GM18873 (cell line): ENCODE results near the gene UBASH3A.

Experiments
- ATAC-seq: cut with Tn5 transposase; IDR thresholded peaks from one replicate; pipeline ENCODE4 v1.9.1; 2021; ENCODE audit warnings: mild to moderate bottlenecking, moderate library complexity, moderate number of reproducible peaks; ENCODE audit not compliant: unreplicated experiment, low FRiP score

The UBASH3A gene

DNA sequence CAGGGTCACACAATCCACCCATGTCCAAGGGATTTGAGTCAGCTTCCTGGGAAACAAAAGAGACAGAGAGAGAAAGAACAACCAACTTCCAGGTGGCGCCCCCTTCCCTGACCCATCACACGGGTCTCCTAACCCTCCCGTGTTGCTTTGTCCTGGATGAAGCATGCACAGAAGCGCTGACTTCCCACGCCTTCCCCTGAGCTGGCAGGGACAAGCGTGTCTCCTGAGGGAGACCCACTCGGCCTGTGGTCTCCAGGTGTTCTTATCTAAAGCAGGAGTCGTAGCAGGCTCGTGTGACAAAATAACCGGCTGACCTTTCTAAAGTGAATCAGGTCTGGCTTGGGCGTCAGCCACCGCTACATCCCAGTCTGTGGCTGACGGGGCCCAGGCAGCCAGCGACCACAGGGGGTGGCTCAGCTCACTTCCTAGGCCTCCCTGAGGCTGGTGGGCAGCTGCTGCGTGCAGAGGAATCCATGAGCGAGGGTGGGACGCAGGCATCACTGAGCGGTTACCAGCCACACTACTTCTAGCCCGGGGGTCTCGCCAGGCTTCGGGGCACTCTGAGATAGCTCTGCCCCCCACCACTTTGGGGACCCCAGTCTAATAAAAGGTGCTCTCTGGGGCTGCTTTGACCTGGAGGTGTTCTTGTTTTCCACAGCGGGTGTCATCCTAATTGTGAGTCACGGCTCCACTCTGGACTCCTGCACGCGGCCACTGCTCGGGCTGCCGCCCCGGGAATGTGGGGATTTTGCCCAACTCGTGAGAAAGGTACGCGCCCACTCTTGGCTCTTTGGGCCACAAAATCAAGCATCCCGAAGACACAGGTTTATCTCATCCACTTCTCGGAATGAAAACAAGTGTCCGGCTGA, 40.4 kb downstream of the UBASH3A start:
- no peak for ATAC-seq

DNA sequence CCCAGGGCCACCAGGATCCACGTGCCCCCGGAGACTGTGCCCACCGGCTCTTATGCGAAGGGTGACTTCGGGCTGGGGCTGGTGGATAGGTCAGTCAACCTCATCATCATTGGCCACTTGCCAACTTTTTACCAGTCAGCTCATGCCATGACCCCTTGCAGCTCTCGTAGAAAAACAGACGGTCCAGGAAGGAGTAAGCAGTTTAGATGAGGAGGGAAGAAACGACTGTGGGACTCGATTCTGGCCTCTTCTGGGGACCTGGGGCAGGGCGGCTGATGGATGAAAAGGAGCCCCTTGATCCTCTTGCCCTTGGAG, 41.0 kb downstream of the UBASH3A start:
- ATAC-seq, result no peak

DNA sequence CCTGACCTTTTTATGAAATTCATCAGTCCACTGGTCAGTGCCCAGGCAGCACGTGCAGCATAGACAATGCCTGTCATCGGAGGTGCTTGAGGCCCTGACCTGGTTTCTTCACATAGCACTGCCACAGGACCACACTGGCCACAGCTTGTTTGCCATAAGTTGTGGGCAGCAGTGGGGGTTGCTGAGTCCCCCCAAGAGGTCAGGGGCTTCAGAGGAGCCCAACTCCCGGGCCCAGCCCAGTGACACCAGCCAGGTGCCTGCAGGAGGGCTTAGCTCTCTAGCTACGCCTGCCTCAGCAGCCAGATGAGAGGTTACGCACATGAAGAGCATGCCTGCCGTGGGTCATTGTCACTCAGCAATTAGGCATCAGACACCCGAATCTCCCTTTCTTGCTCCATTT, 41.6 kb downstream of the UBASH3A start:
- ATAC-seq, result no peak

DNA sequence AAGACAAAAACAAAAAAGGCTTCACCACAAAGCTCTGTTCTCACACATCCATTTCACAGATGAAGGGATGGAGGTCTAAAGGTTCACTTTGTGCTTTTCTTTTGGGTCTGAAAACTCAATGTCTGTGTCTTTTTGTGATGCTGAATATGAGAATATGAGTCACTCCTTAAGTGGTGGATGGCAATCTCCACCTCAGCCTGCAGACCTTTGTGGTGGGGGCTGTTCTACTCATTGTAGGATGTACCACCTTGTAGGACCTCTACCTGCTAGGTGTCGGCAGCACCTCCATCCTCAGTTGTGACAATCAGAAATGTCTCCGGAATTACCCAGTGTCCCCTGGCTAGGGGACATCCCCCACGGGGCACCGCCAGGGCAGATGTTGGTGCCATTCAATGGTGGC, 42.8 kb downstream of the UBASH3A start:
- ATAC-seq, result no peak

DNA sequence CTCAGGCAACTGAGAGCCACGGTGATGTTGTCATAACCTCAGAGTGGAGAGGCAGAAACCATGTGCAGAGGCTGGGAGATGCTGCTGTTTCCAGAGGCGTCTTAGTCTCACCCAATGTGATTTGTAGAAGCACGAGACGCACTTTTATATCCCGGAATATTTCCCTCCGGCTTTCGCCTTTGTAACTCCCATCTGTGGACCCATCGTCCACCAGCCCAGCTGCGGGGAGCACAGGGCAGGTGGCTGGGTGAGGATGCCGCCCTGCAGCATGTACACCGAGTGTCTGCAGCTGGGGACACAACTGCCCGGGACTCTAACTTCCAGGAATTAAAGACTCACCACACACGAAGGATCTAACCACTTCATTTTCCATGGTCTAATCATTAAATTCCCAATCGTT, 43.5 kb downstream of the UBASH3A start:
- no peak for ATAC-seq

DNA sequence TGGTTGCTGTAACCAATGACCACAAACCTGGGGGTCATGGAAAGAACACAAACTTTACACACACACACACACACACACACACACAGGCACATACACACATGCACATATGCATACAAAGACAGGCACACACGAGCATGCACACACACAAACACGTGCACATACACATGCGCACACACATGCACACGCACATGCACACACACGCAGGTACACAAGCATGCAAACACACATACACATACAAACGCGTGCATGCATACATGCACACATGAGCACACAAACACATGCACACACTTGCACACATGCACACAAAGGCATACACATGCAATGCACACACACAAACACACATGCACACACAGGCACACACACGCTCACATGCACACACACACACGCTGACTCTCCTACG, 44.0 kb downstream of the UBASH3A start:
- no peak for ATAC-seq

DNA sequence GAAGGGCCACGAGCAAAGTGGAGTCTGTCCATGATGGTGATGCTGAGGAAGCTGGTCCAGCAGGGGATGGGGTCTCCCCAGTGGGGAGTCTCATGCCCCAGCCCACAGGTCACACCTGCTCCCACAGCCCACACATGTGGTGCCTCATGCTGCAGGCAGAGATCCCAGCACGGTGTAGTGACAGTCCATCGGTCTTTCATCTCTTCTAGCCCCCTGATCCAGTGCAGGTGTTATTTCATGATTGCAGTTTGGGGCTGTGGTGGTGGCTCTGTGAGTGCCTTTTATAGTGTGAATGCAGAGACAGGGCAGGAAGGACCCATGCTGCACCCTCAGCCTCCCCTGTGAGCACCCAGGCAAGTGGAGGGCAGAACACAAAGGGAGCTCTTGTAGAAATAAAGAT, 45.0 kb downstream of the UBASH3A start:
- ATAC-seq, result no peak

DNA sequence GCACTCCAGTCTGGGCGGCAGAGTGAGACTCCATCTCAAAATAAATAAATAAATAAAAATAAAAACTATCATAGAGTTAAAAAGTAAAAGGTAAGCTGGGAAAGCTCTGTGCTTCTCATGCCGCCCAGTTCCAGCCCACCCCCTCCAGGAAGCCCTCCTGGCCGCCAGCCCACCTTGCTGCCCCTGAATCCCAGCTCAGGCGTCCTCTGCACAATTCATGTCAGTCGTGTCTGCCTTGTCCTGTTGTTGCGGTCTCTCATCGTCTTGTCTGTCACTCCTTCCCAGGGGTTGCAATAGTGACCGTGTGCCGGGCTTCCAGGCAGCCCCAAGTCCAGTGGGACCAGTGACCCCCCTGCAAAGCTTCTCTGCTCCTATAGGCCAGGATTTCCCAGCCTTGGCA, 48.2 kb downstream of the UBASH3A start:
- no peak for ATAC-seq

DNA sequence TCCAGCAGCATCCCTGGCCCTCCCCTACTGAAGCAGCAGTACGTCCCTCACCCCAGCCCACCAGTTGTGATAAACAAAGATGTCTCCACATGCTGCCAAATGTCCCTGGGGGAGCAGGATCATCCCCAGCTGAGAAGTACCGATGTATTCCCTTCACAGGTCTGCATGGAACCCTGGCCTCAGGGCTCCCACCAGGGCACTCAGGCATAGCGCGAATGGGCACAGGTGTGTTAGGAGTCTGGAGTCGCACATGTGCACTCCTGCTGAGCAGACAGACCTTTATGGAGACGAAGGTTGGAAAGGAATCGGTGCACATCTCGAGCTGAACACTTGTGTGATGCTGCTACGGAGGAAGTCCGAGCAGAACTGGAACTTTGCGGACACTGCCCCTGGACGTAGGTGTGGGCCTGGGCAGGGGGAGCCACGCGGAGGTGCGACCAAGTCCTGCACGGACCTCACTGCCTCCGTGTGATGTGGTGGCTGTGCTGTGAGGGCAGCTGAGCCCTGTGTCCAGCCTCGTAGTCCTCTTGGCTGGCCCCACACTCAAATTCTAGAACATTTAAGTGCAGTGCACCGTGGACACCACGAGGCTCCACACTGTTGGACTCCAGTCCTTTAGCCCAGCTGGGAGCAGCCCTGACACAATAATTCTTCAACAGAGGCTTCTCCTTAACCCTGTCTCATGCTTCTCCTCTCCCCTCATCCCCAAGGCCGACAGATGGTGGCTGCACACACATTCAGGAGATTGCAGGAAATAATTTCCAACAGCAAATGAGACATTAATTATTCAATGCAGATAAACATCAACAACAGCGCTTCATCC, 48.9 kb downstream of the UBASH3A start:
- no peak for ATAC-seq

DNA sequence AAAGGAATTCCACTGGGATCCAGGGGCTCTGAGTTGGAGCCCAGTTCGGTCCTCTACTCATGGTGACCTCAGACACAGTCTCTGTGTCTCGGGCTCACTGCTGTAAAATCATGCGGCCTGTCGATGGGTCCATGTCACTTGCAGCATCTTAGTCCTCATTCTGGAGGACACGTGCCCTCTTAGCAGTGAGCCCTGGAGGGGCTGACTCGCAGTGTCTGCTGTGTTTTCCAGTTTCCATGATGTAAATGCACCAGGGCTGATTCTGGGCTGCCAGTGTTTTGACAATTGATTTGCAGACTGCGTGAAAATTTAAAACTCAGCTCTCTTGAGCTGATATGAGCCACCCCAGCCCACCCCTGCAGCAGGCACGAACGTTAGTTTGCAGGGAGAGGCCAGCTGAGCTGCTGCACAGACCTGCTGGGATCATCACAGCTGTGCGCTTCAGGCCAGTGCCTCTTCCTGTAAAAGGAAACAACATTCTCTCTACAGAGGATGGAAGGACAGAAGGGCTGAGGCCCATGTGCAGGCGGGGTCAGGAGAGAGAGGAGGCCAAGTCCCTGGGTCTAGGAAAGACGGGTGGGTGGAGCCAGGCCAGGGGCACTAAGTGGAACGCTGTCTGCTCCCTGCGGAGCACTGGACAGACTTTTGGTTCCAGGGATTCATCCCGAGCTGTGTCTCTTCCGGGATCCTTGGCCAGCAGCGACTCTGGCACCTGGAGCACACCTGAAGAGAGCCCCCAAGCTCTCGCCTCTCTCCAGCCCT, 49.7 kb downstream of the UBASH3A start:
- ATAC-seq, result no peak

DNA sequence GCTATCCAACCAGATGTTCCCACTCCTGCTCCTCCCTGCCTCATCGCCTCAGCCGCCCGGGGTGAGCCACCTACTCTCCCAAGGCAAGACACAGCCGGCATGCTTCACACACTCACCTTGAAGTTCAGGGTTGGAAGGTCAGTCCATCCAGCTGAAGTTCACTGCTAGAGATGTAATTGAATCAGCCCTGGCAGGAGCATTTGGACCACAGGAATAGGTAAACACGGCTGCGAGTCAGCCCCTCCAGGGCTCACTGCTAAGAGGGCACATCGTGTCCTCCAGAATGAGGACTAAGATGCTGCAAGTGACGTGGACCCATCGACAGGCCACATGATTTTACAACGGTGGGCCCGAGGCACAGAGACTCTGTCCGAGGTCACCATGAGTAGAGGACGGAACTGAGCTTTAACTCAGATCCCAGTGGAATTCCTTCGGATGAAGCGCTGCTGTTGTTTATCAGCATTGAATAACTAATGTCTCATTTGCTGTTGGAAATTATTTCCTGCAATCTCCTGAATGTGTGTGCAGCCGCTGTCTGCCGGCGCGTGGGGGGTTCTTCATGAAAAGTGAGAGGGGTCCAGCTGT, 50.4 kb downstream of the UBASH3A start:
- ATAC-seq, result no peak

DNA sequence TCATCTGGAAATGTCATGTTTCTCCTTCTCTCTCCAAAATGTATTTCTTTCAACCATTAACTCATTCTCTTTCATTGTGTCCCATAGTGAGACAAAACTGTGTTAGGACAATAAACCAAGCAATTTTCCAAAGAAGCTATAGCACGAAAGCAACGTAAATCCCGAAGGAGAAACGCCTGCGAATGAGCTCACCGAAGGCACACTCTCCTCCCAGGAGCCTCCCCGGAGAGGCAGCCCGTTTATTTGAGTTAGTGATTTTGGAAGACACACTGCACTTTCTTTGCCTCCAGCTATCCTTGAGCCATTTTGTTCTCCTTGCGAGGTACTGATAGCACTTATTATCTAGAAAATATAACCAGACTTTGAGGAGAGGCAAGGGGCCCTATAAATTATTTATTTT, 51.1 kb downstream of the UBASH3A start:
- no peak for ATAC-seq

DNA sequence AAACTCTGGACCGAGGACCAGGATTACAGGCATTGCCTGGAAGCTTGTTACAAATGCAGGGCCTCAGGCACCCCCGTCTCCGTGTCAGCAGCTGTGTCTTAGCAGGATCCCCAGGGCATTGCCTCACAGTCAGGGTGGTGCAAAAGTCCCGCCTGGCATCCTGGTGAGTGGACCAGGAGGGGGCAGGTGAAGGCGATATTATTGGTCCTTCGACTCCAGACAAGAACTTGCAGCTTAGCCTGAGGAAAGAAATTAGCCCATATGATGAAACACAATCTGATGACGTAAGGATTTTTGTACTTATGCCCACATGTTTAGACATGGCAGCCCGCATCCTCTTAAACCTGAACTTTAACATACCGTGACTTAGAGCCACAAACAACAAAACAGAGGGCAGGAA, 51.5 kb downstream of the UBASH3A start:
- ATAC-seq, result no peak

DNA sequence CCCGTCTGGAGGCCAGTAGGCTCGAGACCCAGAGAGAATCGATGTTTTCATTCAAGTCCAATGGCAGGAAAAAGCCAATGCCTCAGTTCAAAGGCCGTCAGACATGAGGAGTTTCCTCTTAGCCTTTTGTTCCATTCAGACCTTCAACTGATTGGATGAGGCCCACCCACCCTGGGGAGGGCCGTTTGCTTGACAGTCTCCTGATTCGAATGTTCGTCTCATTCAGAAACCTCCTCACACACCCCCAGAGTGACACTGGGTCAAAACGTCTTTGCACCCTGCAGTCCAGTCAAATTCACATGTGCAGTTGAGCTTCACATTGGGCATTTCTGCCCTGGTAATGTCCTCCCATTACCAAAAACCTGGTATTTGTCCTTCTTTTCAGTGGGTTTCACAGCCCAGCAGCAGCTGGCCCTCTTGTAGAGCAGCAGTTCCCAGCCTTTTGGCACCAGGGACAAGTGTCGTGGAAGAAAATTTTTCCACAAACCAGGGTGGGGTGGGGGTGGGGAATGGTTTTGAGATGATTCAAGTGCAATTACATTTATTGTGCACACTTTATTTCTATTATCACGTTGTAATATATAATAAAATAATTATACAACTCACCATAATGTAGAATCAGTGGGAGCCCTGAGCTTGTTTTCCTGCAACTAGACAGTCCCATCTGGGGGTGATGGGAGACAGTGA, 52.2 kb downstream of the UBASH3A start:
- ATAC-seq, result no peak

DNA sequence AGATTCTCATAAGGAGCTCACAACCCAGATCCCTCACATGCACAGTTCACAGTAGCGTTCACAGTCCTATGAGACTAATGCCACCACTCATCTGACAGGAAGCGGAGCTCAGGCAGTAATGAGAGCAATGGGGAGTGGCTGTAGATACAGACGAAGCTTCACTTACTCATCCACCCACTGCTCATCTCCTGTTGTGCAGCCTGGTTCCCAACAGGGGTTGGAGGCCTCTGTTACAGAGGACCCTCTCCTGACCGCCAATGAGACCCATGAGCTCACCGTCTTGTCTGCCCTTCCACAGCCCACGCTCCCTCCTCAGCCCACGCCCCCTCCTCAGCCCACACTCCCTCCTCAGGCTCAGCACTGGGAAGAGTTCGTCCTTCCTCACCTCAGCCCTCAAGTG, 52.8 kb downstream of the UBASH3A start:
- ATAC-seq, result no peak

DNA sequence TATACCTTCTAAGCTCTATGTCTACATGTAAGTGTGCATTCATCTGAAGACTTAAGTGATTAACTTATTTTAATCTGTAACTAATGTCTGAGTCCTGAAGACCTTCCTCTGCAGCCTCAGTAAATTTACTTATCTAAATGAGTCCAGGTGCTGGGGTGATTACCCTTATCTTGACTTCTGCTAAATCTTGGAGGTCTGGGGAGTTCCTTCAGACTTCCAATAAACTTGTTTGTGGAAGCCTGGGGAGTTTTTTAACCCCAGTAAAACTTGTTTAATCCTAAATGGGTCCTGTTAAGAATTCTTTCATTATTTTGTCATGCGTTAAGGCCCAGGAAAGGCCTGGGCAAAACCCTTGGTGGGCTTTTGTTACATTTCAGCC, 55.4 kb downstream of the UBASH3A start:
- ATAC-seq, result no peak

DNA sequence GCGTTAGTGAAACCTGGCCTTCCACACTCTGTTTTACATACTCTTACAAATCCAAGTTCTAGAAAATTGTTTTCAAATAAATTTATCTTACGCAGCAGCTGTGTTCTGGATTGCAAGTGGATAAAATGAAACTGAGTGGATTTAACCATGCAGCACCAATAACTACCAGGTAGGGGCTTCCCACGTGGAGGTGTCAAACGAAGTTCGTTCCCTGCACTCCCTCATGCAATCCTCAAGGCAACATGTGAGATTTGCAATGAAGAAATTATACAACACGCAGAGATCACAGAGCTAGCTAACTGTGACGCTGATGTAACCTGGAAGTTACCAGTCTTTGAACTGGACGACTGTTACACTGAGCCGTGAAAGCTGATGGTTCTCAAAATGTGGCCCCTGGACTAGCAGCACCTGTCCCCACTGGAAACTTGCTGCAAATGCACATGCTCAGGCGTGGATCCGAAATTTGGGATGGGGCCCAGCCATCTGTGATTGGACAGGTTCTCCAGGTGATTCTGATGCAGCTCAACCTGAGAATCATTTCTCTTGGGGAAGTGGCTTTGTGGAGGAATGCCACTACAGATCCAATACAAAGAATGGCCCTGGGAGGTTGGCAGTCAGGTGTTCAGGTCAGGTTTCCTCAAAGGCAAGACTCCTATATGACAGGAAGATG, 56.0 kb downstream of the UBASH3A start:
- ATAC-seq, result no peak

DNA sequence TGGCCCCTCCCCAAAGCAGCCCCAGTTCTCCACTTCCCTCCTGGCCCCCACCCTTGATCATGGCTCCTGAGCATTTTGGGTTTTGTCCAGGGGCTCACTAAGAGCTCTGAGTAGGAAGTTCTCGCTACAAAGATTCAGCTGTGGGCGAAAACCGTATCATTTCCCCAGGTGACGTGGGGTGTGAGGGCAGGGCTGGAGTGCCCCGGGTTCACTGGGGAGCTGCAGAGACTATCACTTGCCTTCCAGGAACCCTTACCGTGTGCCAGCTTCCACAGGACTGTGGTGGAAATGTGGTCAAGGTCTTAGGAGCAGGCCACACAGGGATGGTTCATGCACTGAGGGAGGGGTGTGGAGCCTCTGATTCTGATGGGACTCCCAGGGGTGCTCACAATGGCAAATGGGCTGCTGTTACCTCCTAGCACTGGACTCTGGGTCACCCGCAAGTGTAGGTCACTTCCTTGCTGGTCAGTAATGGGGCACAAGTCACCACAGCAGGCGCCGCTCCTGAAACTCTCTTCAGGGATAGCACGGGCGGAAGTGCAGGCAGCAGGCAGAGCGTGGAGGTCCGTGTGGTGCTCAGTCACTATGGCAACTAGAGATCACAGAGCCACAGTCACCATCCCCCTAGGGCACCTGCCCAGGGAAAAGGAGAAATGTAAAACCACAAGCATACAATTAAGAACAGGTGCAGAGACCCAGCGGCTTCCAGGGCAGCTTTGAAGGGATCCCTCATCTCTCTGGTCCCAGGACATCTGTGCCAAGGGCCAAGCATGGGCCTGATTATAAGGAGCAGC, 56.9 kb downstream of the UBASH3A start:
- ATAC-seq, result peak; percentile 49

DNA sequence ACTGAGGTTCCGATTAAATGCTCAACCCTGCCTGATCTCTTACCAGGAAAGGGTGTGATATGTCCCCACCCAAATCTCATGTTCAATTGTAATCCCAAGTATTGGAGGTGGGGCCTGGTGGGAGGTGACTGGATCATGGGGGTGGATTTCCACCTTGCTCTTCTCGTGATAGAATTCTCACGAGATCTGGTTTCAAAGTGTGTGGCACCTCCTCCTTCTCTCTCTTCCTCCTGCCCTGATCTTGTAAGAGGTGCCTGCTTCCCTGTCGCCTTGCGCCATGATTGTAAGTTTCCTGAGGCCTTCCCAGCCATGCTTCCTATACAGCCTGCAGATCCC, 57.5 kb downstream of the UBASH3A start:
- ATAC-seq, result no peak
